ENCODE results near the gene CBR3.

GRCh38 chr21:36163750-36164741 is 29.2 kb downstream of the CBR3 start:
- TF ChIP-seq, protein P1, sequence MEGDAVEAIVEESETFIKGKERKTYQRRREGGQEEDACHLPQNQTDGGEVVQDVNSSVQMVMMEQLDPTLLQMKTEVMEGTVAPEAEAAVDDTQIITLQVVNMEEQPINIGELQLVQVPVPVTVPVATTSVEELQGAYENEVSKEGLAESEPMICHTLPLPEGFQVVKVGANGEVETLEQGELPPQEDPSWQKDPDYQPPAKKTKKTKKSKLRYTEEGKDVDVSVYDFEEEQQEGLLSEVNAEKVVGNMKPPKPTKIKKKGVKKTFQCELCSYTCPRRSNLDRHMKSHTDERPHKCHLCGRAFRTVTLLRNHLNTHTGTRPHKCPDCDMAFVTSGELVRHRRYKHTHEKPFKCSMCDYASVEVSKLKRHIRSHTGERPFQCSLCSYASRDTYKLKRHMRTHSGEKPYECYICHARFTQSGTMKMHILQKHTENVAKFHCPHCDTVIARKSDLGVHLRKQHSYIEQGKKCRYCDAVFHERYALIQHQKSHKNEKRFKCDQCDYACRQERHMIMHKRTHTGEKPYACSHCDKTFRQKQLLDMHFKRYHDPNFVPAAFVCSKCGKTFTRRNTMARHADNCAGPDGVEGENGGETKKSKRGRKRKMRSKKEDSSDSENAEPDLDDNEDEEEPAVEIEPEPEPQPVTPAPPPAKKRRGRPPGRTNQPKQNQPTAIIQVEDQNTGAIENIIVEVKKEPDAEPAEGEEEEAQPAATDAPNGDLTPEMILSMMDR (IDR thresholded peaks at IDR 0.05) = no peak
- no peak for TF ChIP-seq TCF7L2 (IDR thresholded peaks at IDR 0.05; ENCODE audit: low read depth, low read length)
